Neural cell (in vitro differentiated cells): ENCODE data around the gene SLC9B1. TPM values are rescaled to one million over a fixed set of nuclear protein-coding genes. Genes with fewer than 3 reads are reported as not detected.
"Not testable (repeated sequence)": the region's sequence is repeated elsewhere in the genome, so short reads cannot be mapped to it uniquely, and the experiment has no call there.

Experiments
- H2AFZ ChIP-seq: fragments of 200-600, 300-800 bp; sonication (generic), shearing (Covaris generic); 2 replicates; pipeline ENCODE4 v1.6.0; 2014; ENCODE audit warnings: low read depth, mild to moderate bottlenecking, antibody characterized with exemption, low read length, moderate library complexity
- H3F3A ChIP-seq: fragments of 200-600 bp; shearing (Covaris generic); 2 replicates; pipeline ENCODE4 v1.6.1; 2016; ENCODE audit warnings: mild to moderate bottlenecking, moderate library complexity, mixed read lengths, antibody characterized with exemption, low read length; ENCODE audit not compliant: insufficient read depth, poor library complexity, severe bottlenecking
- H3K27ac ChIP-seq: fragments of 200-600, 300-800 bp; sonication (generic), shearing (Covaris generic); 2 replicates; pipeline ENCODE4 v1.5.1; 2014; ENCODE audit warnings: mild to moderate bottlenecking, low read length, moderate library complexity
- H3K27me3 ChIP-seq: fragments of 300-800, 200-600 bp; sonication (generic), shearing (Covaris generic); 2 replicates; pipeline ENCODE4 v1.6.0; 2014; ENCODE audit warnings: mild to moderate bottlenecking, low read depth, low read length, moderate library complexity; ENCODE audit not compliant: insufficient read depth
- H3K36me3 ChIP-seq: fragments of 300-800, 200-600 bp; sonication (generic), shearing (Covaris generic); 2 replicates; pipeline ENCODE4 v1.5.1; 2014; ENCODE audit warnings: mild to moderate bottlenecking, antibody characterized with exemption, low read length, moderate library complexity; ENCODE audit not compliant: insufficient read depth
- H3K4me2 ChIP-seq: fragments of 300-800, 200-600 bp; sonication (generic), shearing (Covaris generic); 2 replicates; pipeline ENCODE4 v1.6.0; 2014; ENCODE audit warnings: mild to moderate bottlenecking, low read length
- H3K4me3 ChIP-seq: fragments of 300-800, 200-600 bp; sonication (generic), shearing (Covaris generic); 2 replicates; pipeline ENCODE4 v1.5.1; 2014; ENCODE audit warnings: mild to moderate bottlenecking, low read length, moderate library complexity
- H3K79me2 ChIP-seq: fragments of 200-600 bp; shearing (Covaris generic); replicated peaks from 2 replicates; pipeline ENCODE4 v1.6.0; 2014; ENCODE audit warnings: mild to moderate bottlenecking, low read length, moderate library complexity; ENCODE audit not compliant: insufficient read depth
- H3K9ac ChIP-seq: fragments of 300-800, 200-600 bp; sonication (generic), shearing (Covaris generic); 2 replicates; pipeline ENCODE4 v1.6.1; 2016; ENCODE audit warnings: mild to moderate bottlenecking, low read length, mixed read lengths
- H3K9me2 ChIP-seq: fragments of 200-600 bp; shearing (Covaris generic); 2 replicates; pipeline ENCODE4 v1.6.1; 2016; ENCODE audit warnings: mild to moderate bottlenecking, low read length, mixed read lengths; ENCODE audit not compliant: insufficient read depth
- H3K9me3 ChIP-seq: fragments of 200-600, 300-800 bp; sonication (generic), shearing (Covaris generic); 2 replicates; pipeline ENCODE4 v1.6.1; 2016; ENCODE audit warnings: mild to moderate bottlenecking, mixed run types, low read length, moderate library complexity, mixed read lengths
- H4K20me1 ChIP-seq: fragments of 200-600 bp; shearing (Covaris generic); 2 replicates; pipeline ENCODE4 v1.6.1; 2016; ENCODE audit warnings: mild to moderate bottlenecking, mixed run types; ENCODE audit not compliant: insufficient read depth
- EP300 ChIP-seq: fragments of 450-650 bp; conservative IDR thresholded peaks from 2 replicates; pipeline ENCODE4 v1.6.1; 2014; ENCODE audit warnings: antibody characterized with exemption, mild to moderate bottlenecking, moderate library complexity; ENCODE audit not compliant: poor library complexity, severe bottlenecking
- EZH2 ChIP-seq: fragments of 200-600, 300-800 bp; shearing (Covaris generic), sonication (generic); IDR thresholded peaks from 2 replicates; pipeline ENCODE4 v1.6.1; 2014; ENCODE audit warnings: antibody characterized with exemption, low read length, borderline replicate concordance, mild to moderate bottlenecking; ENCODE audit not compliant: insufficient read depth, poor library complexity, severe bottlenecking
- MXI1 ChIP-seq: fragments of 450-650 bp; conservative IDR thresholded peaks from 2 replicates; pipeline ENCODE4 v1.6.1; 2014; ENCODE audit warnings: antibody characterized with exemption, mild to moderate bottlenecking; ENCODE audit not compliant: poor library complexity, severe bottlenecking
- POLR2AphosphoS5 ChIP-seq: IDR thresholded peaks from 2 replicates; pipeline ENCODE4 v1.6.1; 2012
- RAD21 ChIP-seq: fragments of 450-650 bp; conservative IDR thresholded peaks from 2 replicates; pipeline ENCODE4 v1.6.1; 2014; ENCODE audit warnings: antibody characterized with exemption, mild to moderate bottlenecking, moderate library complexity
- SMC3 ChIP-seq: fragments of 450-650 bp; conservative IDR thresholded peaks from 2 replicates; pipeline ENCODE4 v1.6.1; 2014; ENCODE audit warnings: antibody characterized with exemption, mild to moderate bottlenecking, moderate library complexity; ENCODE audit not compliant: poor library complexity
- TAF1 ChIP-seq: IDR thresholded peaks from 2 replicates; pipeline ENCODE4 v1.6.1; 2012; ENCODE audit warnings: low read depth
- polyA plus RNA-seq: library from polyadenylated mRNA; depleted of rRNA; stranded (reverse); fragments of >200 nt; gene quantifications from 2 replicates; pipeline ENCODE4 v1.2.3, GENCODE V29; 2014
- TF ChIP-seq, protein P1 (sequence below): fragments of 450-650 bp; IDR thresholded peaks from 2 replicates; pipeline ENCODE4 v1.5.1; 2014; ENCODE audit warnings: antibody characterized with exemption, mild to moderate bottlenecking, moderate library complexity; ENCODE audit not compliant: poor library complexity, severe bottlenecking
- TF ChIP-seq, protein P2 (sequence below): IDR thresholded peaks from 2 replicates; pipeline ENCODE4 v1.6.1; 2012; ENCODE audit warnings: borderline replicate concordance

Gene SLC9B1
- polyA plus RNA-seq, 1 donor from 2014 or later = not detected

DNA sequence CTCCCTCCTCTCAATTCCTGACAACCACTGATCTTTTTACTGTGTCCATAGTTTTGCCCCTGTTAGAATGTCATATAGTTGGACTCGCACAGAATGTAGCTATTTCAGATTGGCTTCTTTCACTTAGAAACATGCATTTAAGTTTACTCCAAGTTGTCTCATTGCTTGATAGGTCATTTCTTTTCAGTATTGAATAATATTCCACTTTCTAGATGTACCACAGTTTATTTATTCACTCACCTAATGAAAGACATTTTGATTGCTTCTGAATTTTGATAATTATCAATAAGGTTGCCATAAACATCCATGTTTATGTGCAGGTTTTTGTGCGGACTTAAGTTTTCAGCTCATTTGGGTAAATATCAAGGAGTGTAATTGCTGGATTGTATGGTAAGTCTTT is 38.5 kb downstream of the SLC9B1 start:
- Histone ChIP-seq H3F3A (no peaks in the 10 kb centered on the region), H3K4me2 (no peak overlapping the region), H3K9me3 (no peaks in the 10 kb centered on the region), H2AFZ (no peak overlapping the region), H3K27ac (no peak overlapping the region), H3K9ac (no peak overlapping the region), H3K27me3 (no peaks in the 10 kb centered on the region), H3K4me3 (no peak overlapping the region), H3K36me3 (no peaks in the 10 kb centered on the region), H4K20me1 (no peaks in the 10 kb centered on the region), H3K79me2 (no peaks in the 10 kb centered on the region), H3K9me2 (no peaks in the 10 kb centered on the region)
- TF ChIP-seq, protein P1, sequence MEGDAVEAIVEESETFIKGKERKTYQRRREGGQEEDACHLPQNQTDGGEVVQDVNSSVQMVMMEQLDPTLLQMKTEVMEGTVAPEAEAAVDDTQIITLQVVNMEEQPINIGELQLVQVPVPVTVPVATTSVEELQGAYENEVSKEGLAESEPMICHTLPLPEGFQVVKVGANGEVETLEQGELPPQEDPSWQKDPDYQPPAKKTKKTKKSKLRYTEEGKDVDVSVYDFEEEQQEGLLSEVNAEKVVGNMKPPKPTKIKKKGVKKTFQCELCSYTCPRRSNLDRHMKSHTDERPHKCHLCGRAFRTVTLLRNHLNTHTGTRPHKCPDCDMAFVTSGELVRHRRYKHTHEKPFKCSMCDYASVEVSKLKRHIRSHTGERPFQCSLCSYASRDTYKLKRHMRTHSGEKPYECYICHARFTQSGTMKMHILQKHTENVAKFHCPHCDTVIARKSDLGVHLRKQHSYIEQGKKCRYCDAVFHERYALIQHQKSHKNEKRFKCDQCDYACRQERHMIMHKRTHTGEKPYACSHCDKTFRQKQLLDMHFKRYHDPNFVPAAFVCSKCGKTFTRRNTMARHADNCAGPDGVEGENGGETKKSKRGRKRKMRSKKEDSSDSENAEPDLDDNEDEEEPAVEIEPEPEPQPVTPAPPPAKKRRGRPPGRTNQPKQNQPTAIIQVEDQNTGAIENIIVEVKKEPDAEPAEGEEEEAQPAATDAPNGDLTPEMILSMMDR = no peak
- TF ChIP-seq EZH2 (no peak), SMC3 (no peak), TAF1 (no peak), EP300 (no peak), POLR2AphosphoS5 (no peak), RAD21 (no peak), MXI1 (no peak)
- TF ChIP-seq, protein P2, sequence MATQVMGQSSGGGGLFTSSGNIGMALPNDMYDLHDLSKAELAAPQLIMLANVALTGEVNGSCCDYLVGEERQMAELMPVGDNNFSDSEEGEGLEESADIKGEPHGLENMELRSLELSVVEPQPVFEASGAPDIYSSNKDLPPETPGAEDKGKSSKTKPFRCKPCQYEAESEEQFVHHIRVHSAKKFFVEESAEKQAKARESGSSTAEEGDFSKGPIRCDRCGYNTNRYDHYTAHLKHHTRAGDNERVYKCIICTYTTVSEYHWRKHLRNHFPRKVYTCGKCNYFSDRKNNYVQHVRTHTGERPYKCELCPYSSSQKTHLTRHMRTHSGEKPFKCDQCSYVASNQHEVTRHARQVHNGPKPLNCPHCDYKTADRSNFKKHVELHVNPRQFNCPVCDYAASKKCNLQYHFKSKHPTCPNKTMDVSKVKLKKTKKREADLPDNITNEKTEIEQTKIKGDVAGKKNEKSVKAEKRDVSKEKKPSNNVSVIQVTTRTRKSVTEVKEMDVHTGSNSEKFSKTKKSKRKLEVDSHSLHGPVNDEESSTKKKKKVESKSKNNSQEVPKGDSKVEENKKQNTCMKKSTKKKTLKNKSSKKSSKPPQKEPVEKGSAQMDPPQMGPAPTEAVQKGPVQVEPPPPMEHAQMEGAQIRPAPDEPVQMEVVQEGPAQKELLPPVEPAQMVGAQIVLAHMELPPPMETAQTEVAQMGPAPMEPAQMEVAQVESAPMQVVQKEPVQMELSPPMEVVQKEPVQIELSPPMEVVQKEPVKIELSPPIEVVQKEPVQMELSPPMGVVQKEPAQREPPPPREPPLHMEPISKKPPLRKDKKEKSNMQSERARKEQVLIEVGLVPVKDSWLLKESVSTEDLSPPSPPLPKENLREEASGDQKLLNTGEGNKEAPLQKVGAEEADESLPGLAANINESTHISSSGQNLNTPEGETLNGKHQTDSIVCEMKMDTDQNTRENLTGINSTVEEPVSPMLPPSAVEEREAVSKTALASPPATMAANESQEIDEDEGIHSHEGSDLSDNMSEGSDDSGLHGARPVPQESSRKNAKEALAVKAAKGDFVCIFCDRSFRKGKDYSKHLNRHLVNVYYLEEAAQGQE = no peak

DNA sequence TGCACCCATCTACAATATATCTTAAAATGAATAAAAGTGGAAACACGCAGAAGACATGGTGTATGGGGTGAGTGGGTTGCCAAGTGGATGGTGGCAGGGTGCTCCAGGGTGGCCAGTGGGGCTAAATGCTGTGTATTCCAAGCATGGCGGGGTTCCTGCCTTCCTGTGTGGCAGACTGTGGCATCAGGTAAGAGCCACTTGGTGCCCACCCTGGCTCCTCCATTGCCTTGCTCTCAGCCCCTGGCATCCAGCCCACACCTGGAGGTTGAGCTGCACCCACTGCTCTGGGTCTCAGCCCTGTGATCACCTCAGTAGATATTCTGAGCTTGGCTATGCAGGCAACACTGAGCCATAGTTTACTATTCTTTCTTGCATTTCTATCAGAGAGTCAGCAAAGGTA is 57.7 kb downstream of the SLC9B1 start:
- H3K9me3 ChIP-seq, H3K4me3 ChIP-seq: not testable (repeated sequence)

DNA sequence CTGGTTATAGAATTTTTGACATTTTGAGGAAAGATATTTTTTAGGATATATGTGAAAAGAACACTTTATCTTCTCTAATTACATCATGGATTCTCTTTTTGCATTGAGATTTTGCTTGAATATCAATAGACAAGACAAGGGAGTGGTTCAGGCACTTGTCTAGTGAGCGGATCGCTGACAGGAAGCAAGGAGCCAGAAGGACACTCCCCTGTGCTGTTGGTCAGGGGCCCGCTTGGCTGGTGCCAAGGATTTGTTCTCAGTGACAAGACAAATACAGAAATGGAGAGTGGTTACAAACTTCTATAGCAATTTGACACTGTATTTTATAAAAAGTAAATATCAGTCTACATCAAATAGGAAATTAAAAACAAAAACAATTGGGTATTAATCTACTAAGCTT is 60.0 kb downstream of the SLC9B1 start:
- Histone ChIP-seq H3K79me2 (no peaks in the 10 kb centered on the region), H3F3A (no peaks in the 10 kb centered on the region), H2AFZ (no peak overlapping the region), H3K4me2 (no peak overlapping the region), H3K4me3 (no peak overlapping the region), H3K9ac (no peak overlapping the region), H3K36me3 (no peaks in the 10 kb centered on the region), H3K9me2 (no peaks in the 10 kb centered on the region), H3K27me3 (no peaks in the 10 kb centered on the region), H4K20me1 (no peaks in the 10 kb centered on the region), H3K27ac (no peak overlapping the region), H3K9me3 (no peaks in the 10 kb centered on the region)
- TF ChIP-seq EZH2 (no peak), EP300 (no peak), RAD21 (no peak), TAF1 (no peak), SMC3 (no peak), POLR2AphosphoS5 (no peak), MXI1 (no peak)
- TF ChIP-seq, protein P1 = no peak

More for the DNA sequence above, 57.7 kb downstream of the SLC9B1 start:
- not testable (repeated sequence) for H3K27me3 ChIP-seq, H2AFZ ChIP-seq, H3K9me2 ChIP-seq, H3K27ac ChIP-seq, H4K20me1 ChIP-seq, H3F3A ChIP-seq, H3K79me2 ChIP-seq, H3K36me3 ChIP-seq, H3K4me2 ChIP-seq, H3K9ac ChIP-seq
